OCI-LY1 (cell line): ENCODE results near the gene OR2T29.
"Not testable (repeated sequence)": the region's sequence is repeated elsewhere in the genome, so short reads cannot be mapped to it uniquely, and the experiment has no call there.

Experiments used
- CTCF ChIP-seq: fragments of 200-600 bp; sonication (generic), shearing (Covaris generic); IDR thresholded peaks from 2 replicates; pipeline ENCODE4 v1.5.1; 2017; ENCODE audit warnings: mild to moderate bottlenecking, antibody characterized with exemption, low read length, moderate library complexity, mixed read lengths
- EZH2 ChIP-seq: fragments of 200-600 bp; sonication (generic), shearing (Covaris generic); IDR thresholded peaks from 2 replicates; pipeline ENCODE4 v1.8.0; 2017; ENCODE audit warnings: borderline replicate concordance, mixed run types, mild to moderate bottlenecking, antibody characterized with exemption, low read length, moderate library complexity, mixed read lengths

GRCh38 chr1:248570811-248571210 lies 8.2 kb upstream of the OR2T29 start:
- TF ChIP-seq CTCF, EZH2: not testable (repeated sequence)
